SH-SY5Y (cell line): ENCODE measurements around the gene CRY1.

ENCODE experiments used
- GATA2 ChIP-seq: IDR thresholded peaks from 2 replicates; pipeline ENCODE4 v1.6.1; 2011; ENCODE audit warnings: mild to moderate bottlenecking, low read depth, low read length
- GATA3 ChIP-seq: IDR thresholded peaks from 2 replicates; pipeline ENCODE4 v1.6.1; 2011; ENCODE audit warnings: low read depth, mild to moderate bottlenecking, low read length, moderate library complexity

DNA sequence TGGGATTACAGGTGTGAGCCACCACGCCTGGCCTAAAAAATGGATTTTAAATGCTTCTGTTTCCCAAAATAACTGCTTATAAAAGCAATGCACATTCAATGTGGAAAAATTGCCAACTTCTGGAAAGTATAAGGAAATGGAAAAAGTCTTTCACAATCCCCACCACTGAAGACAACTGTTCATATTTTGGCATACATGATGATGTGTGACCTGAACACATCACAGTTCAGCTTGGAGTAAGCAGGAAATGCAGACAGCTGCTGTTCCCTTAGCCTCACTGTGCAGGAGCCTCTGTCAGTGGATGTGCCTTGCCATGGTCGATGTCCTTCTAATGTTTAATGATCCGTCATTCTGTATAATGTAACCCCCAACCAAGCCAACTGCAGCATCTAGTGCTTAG is 111.6 kb downstream of the CRY1 start:
- TF ChIP-seq GATA2 (no peak), GATA3 (no peak)
